Stimulated activated CD8-positive, alpha-beta memory T cell treated with anti-CD3 and anti-CD28 coated beads, Interleukin-4, amount 100 ng/mL, for 24 hours (primary cell): Measurements from ENCODE around the gene FNIP1.
"Not testable (repeated sequence)": the region's sequence is repeated elsewhere in the genome, so short reads cannot be mapped to it uniquely, and the experiment has no call there.

Experiments
- DNase-seq: peaks from one replicate; pipeline ENCODE4 v3.0.0-alpha.2; 2020; ENCODE audit warnings: low read depth

The FNIP1 gene

DNA sequence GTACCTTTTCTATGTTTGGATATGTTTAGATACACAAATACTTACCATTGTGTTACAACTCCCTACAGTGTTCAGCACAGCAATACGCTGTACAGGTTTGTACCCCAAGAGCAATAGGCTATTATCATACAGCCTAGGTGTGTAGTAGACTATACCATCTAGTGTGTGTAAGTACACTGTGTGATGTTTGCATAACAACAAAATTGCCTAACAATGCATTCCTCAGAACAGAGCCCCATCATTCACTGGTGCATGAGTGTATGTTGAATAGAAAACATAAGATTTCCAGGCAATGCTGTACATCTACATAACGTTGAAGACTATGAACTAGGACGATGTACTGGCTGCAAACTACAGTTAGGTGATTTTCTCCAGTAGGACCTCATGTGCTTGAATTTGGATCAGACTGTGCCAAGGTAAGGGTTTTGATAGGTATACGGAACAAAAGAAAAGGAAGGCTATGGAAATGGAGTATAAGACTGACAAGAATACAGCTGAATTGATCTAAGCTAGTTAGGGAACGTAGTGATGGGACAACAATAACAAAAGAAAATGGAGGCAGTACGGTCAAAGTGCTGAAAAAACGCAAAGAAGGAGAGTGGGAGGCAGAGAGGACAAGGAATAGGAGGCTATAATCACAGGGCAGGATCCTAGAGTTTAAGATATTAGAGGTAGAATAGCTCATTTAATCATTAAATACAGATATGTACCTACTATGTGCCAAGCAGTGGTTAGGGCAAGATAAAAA, 46.9 kb downstream of the FNIP1 start:
- DNase-seq, result no peak

DNA sequence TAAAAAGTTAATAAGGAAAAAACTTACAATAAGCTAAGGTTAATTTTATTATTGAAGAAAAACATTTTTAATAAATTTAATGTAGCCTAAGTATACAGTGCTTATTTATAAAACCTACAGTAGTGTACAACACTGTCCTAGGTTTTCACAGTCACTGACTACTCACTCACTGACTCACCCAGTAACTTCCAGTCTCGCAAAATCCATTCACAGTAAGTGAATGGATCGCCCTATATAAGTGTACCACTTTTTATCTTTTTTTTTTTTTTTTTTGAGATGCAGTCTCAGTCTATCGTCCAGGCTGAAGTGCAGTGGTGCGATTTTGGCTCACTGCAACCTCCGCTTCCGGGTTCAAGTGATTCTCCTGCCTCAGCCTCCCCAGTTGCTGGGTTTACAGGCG, 47.7 kb downstream of the FNIP1 start:
- no peak for DNase-seq

DNA sequence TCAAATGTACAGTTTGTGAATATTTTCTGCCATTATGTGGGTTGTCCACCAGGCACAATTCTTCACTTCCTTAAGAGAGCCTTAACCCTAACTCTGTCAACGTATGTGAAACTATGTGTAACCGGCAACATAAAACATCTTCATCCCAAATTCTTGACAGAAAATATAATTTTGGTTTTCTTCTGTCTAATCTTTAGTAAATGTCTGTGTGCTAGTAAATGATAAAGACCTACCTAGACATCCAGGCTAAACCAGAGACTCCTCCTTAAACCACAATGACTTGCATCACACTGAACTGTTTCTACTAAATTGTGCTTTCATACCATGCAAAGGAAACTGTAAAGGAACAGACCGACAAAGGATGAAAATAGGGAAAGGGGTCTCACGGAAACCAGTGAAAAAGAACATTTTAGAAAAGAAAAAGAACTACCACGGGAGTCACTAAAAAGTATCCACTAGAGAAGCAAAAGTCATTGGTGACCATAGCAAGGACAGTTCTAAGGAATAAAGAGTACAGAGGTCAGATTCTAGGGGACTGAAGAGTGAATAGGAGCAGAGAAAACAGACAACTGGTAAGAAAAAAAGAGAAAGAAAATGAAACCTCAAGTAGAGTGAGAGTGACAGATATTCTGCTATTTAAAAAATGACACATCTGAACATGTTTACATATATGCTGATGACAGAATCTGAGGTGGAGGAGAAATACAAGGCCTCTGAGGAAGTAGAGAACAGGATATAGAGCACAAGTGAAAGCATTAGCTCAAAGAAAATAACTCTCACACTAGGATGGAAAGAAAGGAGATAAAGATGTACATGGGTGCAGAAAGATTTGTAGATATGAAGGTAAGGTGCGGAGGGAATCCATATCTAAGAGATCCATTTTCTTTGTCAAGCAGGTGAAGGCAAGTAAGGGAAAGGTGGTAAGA, 49.4 kb downstream of the FNIP1 start:
- DNase-seq, result no peak

DNA sequence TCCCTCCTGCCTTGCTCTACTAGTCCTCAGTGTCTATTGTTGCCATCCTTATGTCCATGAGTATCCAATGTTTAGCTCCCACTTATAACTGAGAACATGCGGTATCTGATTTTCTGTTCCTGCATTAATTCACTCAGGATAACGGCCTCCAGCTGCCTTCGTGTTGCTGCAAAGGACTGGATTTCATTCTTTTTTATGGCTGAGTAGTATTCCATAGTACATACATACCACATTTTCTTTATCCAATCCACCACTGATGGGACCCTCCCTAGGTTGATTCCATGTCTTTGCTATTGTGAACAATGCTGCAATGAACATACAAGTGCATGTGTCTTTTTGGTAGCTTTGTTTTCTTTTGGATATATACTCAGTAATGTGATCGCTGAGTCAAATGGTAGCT, 50.4 kb downstream of the FNIP1 start:
- no peak for DNase-seq

DNA sequence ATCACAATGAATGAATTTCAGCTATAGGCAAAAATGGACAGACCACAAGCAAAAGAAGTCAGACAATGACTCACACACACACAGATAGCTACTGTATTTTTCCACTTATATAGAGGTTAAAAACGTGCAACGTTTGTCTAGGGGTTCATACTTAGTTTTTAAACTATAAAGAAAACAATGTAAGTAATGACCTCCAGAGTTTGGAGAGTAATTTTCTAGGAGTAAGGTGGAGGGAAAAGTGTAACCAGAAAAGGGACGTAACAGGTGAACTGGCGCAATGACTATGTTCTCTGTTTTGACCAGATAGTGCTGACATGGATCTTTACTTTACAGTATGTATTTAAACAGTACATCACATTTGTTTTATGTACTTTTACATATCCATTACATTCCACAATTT, 51.1 kb downstream of the FNIP1 start:
- no peak for DNase-seq

DNA sequence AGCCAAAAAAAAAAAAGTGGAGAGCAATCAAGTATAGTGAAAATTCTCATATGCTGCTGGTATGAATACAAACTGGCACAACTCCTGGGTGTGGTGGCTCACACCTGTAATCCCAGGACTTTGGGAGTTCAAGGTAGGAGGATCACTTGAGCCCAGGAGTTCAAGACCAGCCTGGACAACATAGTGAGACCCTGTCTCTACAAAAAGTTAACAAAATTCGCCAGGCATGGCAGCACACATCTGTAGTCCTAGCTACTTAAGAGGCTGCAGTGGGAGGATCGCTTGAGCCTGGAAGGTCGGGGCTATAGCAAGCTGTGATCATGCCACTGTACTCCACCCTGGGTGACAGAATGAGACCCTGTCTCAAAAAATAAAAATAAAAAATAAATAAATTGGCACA, 51.7 kb downstream of the FNIP1 start:
- DNase-seq, result no peak

DNA sequence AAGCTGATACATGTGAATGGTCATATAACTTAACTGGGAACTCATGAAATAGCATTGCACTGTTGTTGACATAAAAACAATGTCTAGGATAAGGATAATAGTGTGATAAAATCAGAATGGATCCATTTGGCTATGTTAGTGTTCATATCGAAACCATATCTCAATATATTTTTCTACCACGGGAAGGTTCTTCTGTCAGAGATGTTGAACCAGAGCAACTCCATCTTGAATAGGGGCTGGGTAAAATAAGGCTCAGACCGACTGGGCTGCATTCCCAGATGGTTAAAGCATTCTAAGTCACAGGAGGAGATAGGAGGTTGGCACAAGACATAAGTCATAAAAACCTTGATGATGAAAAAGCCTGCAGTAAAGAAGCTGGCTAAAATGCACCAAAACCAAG, 56.3 kb downstream of the FNIP1 start:
- DNase-seq, result no peak

DNA sequence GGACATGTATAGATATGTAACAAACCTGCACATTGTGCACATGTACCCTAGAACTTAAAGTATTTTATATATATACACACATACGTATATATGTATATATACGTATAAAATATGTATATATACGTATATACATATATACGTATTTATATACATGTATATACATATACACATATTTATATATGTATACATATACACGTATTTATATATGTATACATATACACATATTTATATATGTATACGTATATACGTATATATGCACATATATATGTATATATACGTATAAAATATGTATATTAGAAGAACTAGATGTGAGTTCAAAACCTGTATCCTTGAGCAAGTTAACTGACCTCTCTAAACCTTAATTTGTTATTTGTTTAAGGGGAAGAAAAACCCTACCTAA, 61.4 kb downstream of the FNIP1 start:
- DNase-seq, result no peak

GRCh38 chr5:131734939-131735338, 61.9 kb downstream of the FNIP1 start:
- DNase-seq, result not testable (repeated sequence)

DNA sequence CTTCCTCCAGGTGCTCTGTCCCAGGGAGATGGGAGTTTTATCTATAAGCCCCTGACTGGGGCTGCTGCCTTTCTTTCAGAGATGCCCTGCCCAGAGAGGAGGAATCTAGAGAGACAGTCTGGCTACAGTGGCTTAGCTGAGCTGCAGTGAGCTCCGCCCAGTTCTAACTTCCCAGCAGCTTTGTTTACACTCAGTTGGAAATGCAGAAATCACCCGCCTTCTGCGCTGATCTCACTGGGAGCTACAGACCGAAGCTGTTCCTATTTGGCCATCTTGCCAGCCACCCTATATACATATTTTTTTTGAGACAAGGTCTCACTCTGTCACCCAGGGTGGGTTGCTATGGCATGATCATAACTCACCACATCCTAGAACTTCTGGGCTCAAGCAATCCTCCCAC, 67.5 kb downstream of the FNIP1 start:
- not testable (repeated sequence) for DNase-seq

DNA sequence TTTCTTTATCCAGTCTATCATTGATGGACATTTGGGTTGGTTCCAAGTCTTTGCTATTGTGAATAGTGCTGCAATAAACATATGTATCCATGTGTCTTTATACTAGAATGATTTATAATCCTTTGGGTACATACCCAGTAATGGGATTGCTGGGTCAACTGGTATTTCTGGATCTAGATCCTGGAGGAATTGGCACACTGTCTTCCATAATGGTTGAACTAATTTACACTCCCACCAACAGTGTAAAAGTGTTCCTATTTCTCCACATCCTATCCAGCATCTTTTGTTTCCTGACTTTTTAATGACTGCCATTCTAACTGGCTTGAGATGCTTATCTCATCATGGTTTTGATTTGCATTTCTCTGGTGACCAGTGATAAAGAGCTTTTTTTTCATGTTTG, 72.7 kb downstream of the FNIP1 start:
- not testable (repeated sequence) for DNase-seq

- no peak for DNase-seq
These were observed 76.1 kb downstream of the FNIP1 start for GRCh38 chr5:131720714-131721113.

DNA sequence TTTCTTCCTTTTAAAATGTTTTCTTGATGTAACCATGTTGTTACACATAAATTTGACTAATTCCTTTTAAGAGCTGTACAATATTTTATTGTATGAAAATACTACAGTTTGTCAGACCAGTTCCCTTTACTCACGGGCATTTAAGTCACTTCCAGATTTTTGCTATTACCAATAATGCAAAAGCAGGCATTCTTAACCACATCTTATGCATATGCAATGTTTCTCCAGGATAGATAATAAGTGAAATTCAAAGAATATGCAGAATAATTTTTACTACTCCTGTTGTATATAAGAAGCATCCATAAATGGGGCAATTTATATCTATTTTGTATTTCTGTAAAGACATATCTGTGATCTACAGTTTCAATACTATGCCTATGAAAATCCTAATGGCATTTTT, 77.3 kb downstream of the FNIP1 start:
- no peak for DNase-seq

DNA sequence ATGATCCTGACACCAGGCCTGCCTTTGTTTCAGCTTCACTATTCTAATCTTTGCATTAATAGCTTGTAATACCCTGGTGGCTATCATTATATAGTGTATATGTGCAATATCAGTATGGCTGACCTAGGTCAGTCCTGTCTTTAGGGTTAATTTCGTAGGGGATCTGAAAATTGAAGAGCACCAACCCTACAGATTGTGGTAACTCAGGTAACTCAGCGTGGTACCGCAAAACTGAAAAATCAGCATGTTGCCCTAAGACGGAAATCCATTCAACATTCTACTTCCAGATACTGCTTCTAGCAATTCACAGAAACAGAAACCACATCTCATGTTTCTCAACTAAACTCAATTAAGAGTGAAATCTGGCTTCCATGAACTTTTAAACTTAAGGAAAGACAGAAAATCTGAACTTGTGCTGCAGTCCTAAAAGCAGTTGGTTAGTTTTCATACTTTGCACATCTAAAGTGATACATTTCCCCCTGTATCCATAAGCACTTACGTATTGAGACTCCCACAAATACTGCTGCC, 78.3 kb downstream of the FNIP1 start:
- no peak for DNase-seq

DNA sequence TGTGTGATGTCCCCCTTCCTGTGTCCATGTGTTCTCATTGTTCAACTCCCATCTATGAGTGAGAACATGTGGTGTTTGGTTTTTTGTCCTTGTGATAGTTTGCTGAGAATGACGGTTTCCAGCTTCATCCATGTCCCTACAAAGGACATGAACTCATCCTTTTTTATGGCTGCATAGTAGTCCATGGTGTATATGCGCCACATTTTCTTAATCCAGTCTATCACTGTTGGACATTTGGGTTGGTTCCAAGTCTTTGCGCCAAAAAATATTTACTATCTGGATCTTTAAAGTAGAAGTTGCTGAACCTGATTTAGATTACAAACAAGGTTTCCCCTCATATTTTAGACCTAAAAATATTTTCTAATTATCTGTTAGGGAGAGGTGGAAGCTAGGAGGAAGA, 79.7 kb downstream of the FNIP1 start:
- not testable (repeated sequence) for DNase-seq

- DNase-seq, result no peak
These were observed 80.2 kb downstream of the FNIP1 start for GRCh38 chr5:131716650-131717049.

GRCh38 chr5:131710391-131710790, 86.4 kb downstream of the FNIP1 start:
- no peak for DNase-seq

- no peak for DNase-seq
These were observed 87.8 kb downstream of the FNIP1 start for GRCh38 chr5:131709043-131709442.

- DNase-seq, result no peak
These were observed 90.5 kb downstream of the FNIP1 start for GRCh38 chr5:131706281-131706680.

- no peak for DNase-seq
These were observed 101.9 kb downstream of the FNIP1 start for GRCh38 chr5:131694926-131695325.

DNA sequence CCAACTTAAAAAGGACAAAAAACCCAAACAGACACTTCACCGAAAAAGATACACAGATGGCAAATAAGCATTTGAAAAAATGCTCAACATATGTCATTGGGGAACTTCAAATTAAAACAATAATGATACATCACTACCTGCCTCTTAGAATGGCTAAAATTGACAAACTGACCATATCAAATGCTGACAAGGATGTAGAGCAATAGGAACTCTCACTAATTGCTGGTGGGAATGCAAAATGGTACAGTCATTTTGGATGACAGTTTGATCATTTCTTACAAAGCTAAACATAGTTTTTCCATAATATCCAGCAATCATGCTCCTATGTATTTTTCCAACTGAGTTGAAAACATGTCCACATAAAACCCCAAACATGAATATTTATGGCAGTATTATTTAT, 102.9 kb downstream of the FNIP1 start:
- no peak for DNase-seq

- DNase-seq, result no peak
These were observed 111.2 kb downstream of the FNIP1 start for GRCh38 chr5:131685516-131686171.

- DNase-seq, result no peak
These were observed 112.2 kb downstream of the FNIP1 start for GRCh38 chr5:131684595-131684994.
